HUES64 (cell line): Measurements from ENCODE around the gene USH2A.

Experiments
- H3K27ac ChIP-seq: 2 replicates; pipeline ENCODE4 v1.7.0; 2013; ENCODE audit warnings: low read depth, low read length, inconsistent platforms
- H3K27me3 ChIP-seq: 2 replicates; pipeline ENCODE4 v1.6.1; 2013; ENCODE audit warnings: mild to moderate bottlenecking, low read length; ENCODE audit not compliant: insufficient read depth
- H3K36me3 ChIP-seq: 2 replicates; pipeline ENCODE4 v1.6.1; 2013; ENCODE audit warnings: mild to moderate bottlenecking, low read length; ENCODE audit not compliant: insufficient read depth
- H3K4me1 ChIP-seq: 2 replicates; pipeline ENCODE4 v1.6.1; 2013; ENCODE audit warnings: mild to moderate bottlenecking, low read length, moderate library complexity; ENCODE audit not compliant: insufficient read depth
- H3K4me3 ChIP-seq: 2 replicates; pipeline ENCODE4 v1.5.1; 2013; ENCODE audit warnings: mild to moderate bottlenecking, low read length, moderate library complexity
- H3K9ac ChIP-seq: 2 replicates; pipeline ENCODE4 v1.6.1; 2013; ENCODE audit warnings: mild to moderate bottlenecking, low read depth, low read length
- H3K9me3 ChIP-seq: 2 replicates; pipeline ENCODE4 v1.6.1; 2013; ENCODE audit warnings: low read depth, low read length; ENCODE audit not compliant: insufficient read depth
- WGBS: fragments of 150-250, 120-280 bp; methylation state at CpG from one replicate; pipeline ENCODE4 v1.1.7; 2013; ENCODE audit warnings: missing lambda C conversion rate; 5-methylcytosine and 5-hydroxymethylcytosine counted together

USH2A gene

DNA sequence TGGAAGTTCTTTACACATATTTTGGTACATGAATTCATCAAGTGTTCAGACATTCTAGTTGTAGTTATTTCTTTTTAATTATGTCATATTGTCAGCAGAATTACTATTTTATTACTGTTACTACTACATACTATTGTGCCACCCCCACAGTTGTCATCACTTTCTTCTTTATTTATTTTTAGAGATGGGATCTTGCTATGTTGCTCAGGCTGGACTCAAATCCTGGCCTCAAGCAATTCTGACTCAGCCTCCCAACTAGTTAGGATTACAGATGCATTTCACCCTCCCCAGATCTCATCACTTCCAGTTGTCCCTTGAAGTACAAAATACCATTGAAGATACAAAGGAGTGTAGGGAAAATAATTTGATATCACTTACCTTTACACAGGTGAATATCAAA, 598.2 kb downstream of the USH2A start:
- no peak overlapping the region for H3K9ac ChIP-seq
- H3K27me3 ChIP-seq = no peaks in the 10 kb centered on the region
- H3K27ac ChIP-seq = no peak overlapping the region
- H3K36me3 ChIP-seq = no peaks in the 10 kb centered on the region
- no peaks in the 10 kb centered on the region for H3K4me1 ChIP-seq
- no peaks in the 10 kb centered on the region for H3K9me3 ChIP-seq
- H3K4me3 ChIP-seq = no peak overlapping the region

DNA sequence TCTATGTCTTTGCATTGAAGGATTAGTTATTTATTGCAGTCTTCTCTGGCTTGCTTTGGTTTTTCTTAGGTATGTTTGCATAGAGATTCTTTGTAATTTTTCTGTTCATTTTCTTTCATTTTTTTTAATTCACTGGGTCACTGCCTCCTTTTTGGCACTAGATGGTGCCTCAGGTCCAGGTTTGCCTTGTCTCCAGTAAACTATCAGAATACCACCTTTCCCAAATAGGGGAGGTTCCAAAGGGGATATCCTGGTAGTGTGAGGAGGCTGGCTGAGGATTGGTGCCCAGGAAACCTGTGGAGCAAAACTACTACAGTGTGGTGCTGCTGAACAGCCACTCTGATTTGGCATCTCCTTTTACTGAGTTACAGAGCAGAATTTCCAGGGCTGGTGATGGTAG, 599.0 kb downstream of the USH2A start:
- H3K27ac ChIP-seq = no peak overlapping the region
- no peaks in the 10 kb centered on the region for H3K4me1 ChIP-seq
- no peak overlapping the region for H3K9ac ChIP-seq

DNA sequence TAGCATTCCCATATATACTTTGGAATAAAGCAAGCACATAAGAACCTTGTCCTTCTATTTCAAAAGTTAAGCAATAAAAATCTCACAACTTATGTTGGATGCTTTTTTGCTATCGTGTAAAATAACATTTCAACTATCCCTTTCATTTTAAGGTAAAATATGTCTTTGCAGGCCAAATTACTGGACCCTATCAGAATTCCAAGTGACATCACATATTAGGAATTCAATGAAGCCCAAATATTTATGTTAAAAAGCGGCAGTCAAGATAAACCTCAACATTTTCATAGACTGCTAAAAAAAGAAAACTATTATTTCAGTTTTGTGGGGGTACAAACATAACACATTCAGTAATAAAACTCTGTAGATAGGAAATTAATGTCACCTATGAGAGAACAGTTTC, 604.1 kb downstream of the USH2A start:
- Histone ChIP-seq H3K4me3 (no peak overlapping the region), H3K4me1 (no peaks in the 10 kb centered on the region), H3K9ac (no peak overlapping the region), H3K36me3 (no peaks in the 10 kb centered on the region), H3K9me3 (no peaks in the 10 kb centered on the region), H3K27ac (no peak overlapping the region), H3K27me3 (no peaks in the 10 kb centered on the region)
- WGBS = 100% methylated on average over 1 of the region's 2 CpGs

More for the DNA sequence above, 599.0 kb downstream of the USH2A start:
- Histone ChIP-seq H3K9me3 (no peaks in the 10 kb centered on the region), H3K4me3 (no peak overlapping the region), H3K36me3 (no peaks in the 10 kb centered on the region), H3K27me3 (no peaks in the 10 kb centered on the region)

DNA sequence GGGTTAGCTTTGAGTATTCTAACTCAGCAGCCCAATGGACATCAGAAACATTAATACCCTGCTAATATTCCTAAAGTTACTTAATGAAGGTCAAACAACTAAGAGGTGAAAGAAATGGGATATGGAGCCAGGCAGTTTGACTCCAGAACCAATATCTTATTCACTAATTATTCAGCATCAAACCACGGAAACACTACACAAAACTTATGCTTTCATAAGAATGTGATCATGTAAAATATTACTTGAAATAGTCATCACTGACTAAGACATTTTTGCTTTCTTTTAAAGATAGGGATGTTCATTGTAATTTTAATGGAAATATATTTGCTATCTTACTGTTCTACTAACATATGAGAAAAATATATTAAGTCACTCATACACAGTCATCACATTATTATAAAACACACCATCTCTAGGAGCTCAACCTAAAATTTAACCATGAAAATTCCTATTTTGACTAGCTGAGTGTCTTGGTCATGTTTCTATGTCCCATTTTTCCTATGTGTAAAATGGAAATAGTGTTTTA, 615.3 kb downstream of the USH2A start:
- H3K9me3 ChIP-seq = peaks cover 12% of the 10 kb centered on the region
- no peak overlapping the region for H3K27ac ChIP-seq
- no peaks in the 10 kb centered on the region; the same call in 1 of the 2 replicates for H3K4me1 ChIP-seq
- H3K4me3 ChIP-seq = no peak overlapping the region
- H3K9ac ChIP-seq = no peak overlapping the region
- no peaks in the 10 kb centered on the region for H3K27me3 ChIP-seq
- no peaks in the 10 kb centered on the region for H3K36me3 ChIP-seq
- WGBS = no CpG with 5 or more reads among the region's 1 CpG

DNA sequence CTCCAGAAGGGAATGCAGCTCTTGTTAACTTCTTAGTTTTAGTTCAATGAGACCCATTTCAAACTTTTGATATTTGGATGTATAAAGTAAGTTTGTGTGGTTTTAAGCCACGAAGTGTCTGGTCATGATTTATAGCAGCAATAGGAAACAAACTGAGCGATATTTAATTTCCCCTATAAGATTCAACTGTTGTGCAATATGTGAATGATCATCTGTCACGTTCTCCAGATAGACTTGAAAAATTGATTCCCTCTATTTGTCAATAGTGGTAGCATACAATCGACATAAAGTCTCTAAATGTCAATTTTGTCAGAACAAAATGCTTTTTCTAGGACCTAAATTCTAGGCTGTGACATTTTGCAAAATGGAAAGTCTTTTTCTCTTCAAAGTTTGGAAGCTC, 616.0 kb downstream of the USH2A start:
- Histone ChIP-seq H3K4me1 (no peaks in the 10 kb centered on the region; the same call in 1 of the 2 replicates), H3K9me3 (peaks cover 5% of the 10 kb centered on the region), H3K36me3 (no peaks in the 10 kb centered on the region), H3K4me3 (no peak overlapping the region), H3K27me3 (no peaks in the 10 kb centered on the region), H3K9ac (no peak overlapping the region), H3K27ac (no peak overlapping the region)
- 94% methylated on average over 4 of the region's 4 CpGs for WGBS

DNA sequence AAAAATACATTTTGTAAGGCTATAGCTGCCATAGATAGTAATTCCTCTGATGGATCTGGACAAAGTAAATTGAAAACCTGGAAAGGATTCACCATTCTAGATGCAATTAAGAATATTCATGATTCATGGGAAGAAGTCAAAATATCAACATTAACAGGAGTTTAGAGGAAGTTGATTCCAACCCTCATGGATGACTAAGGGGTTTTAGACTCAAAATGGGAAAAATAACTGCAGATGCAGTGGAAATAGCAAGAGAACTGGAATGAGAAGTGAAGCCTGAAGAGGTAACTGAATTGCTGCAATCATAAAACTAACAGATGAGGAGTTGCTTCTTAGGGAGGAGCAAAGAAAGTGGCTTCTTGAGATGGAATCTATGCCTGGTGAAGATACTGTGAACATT, 625.4 kb downstream of the USH2A start:
- no peak overlapping the region for H3K4me3 ChIP-seq
- H3K9me3 ChIP-seq = no peaks in the 10 kb centered on the region
- H3K27ac ChIP-seq = no peak overlapping the region
- H3K36me3 ChIP-seq = no peaks in the 10 kb centered on the region
- H3K9ac ChIP-seq = no peak overlapping the region
- no peaks in the 10 kb centered on the region for H3K4me1 ChIP-seq
- no peaks in the 10 kb centered on the region for H3K27me3 ChIP-seq

DNA sequence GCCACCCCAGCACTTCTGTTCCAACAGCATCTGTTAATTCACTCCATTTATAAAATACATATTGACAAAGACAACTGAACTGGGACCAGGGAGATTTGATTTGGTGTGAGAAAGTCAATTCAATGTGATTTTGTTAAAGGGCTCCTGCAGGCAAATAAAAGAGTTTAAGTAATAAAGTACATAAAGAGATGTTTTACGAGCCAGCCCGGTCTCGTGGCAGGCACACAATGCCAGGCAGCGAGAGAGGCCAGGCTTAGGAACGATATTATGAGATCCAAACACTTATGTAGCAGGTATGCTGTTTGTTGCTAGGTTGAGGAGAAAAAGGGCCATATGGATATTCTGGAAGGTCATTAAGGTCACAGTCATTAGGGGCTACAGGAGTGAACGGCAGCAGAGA, 629.1 kb downstream of the USH2A start:
- Histone ChIP-seq H3K36me3 (no peaks in the 10 kb centered on the region), H3K27ac (no peak overlapping the region), H3K9ac (no peak overlapping the region), H3K4me3 (no peak overlapping the region), H3K4me1 (no peaks in the 10 kb centered on the region), H3K9me3 (no peaks in the 10 kb centered on the region), H3K27me3 (no peaks in the 10 kb centered on the region)
- 97% methylated on average over 6 of the region's 6 CpGs for WGBS

DNA sequence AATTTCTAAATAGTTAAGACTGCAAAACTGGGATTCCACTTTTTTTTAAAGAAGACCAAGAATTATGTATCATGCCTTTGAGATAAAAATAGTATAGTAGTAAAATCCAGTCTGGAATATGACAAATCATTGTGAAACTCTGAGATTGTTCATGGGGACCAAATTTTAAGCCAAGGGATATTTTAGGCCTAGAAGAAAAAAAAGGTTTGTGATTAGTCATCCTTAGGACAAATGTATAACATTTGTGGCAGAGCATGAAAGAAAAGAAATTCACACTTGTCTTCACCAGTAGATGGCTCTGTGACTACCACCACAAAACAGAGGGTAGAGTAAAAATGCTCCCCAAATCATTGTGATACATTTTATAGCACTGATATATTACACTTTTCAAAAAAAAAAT, 630.1 kb downstream of the USH2A start:
- Histone ChIP-seq H3K9ac (no peak overlapping the region), H3K27me3 (no peaks in the 10 kb centered on the region), H3K36me3 (no peaks in the 10 kb centered on the region), H3K4me1 (no peaks in the 10 kb centered on the region), H3K9me3 (no peaks in the 10 kb centered on the region), H3K4me3 (no peak overlapping the region), H3K27ac (no peak overlapping the region)

DNA sequence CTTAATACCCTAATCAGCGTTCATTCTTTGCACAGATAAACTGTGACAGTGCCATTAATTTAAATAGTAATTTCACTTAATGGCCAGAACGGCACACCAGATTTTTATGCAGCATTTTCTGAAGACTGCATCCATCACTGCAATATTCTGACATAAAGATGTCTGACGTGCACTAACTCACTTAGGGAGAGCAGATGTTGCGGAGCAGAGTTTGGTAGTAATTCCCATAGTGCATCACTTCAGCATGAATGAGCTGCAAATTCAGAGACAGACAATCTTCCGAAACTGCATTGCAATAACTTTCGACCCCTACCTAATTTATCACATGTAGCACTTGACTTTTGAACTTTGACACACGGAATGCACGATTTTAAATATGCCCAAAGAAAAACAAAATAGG, 630.8 kb downstream of the USH2A start:
- Histone ChIP-seq H3K27ac (no peak overlapping the region), H3K4me1 (no peaks in the 10 kb centered on the region), H3K9ac (no peak overlapping the region), H3K27me3 (no peaks in the 10 kb centered on the region), H3K9me3 (no peaks in the 10 kb centered on the region), H3K4me3 (no peak overlapping the region), H3K36me3 (no peaks in the 10 kb centered on the region)
- WGBS = 93% methylated on average over 8 of the region's 8 CpGs

DNA sequence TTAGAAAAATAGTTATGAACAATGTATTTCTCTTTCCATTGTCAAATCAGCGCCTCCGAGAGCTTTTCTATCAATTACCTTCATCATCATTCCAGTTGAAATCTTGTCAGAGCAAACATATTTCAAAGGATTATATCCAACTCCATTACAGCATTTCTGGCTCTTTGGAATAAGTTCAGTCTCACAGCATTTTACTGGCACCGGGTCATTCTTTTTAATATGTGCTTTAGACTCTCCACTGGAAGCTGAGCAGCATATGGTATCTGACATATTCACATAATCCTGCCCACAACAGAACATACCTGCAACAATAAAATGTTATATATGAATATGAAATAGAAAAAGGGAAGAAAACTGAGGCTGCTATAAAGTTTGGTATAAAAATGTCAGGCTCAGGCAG, 633.3 kb downstream of the USH2A start:
- no peaks in the 10 kb centered on the region for H3K27me3 ChIP-seq
- H3K4me1 ChIP-seq = no peaks in the 10 kb centered on the region
- H3K36me3 ChIP-seq = no peaks in the 10 kb centered on the region
- no peak overlapping the region for H3K27ac ChIP-seq
- no peak overlapping the region for H3K4me3 ChIP-seq
- H3K9ac ChIP-seq = no peak overlapping the region
- WGBS = 97% methylated on average over 3 of the region's 3 CpGs
- no peaks in the 10 kb centered on the region for H3K9me3 ChIP-seq

DNA sequence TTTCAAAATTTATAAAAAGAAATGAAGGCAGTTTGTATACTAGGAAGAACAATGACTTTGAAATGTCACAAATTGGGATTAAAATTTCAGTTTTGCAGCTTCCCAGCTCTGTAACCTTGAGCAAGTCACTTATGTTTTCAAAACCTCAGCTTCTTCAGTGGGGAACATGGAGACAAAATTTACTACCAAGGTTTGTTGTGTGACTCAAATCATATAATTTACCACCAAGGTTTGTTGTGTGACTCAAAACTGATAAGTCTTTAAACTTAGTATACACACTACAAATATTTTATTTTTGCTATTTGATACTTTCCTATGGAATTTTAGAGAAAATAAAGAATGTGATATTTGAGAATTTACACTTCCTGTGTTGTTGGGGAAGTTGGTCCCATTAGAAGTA, 636.3 kb downstream of the USH2A start:
- H3K27me3 ChIP-seq = no peaks in the 10 kb centered on the region
- no peak overlapping the region for H3K9ac ChIP-seq
- no peaks in the 10 kb centered on the region for H3K9me3 ChIP-seq
- H3K36me3 ChIP-seq = no peaks in the 10 kb centered on the region
- H3K27ac ChIP-seq = no peak overlapping the region
- no peak overlapping the region for H3K4me3 ChIP-seq
- H3K4me1 ChIP-seq = no peaks in the 10 kb centered on the region

DNA sequence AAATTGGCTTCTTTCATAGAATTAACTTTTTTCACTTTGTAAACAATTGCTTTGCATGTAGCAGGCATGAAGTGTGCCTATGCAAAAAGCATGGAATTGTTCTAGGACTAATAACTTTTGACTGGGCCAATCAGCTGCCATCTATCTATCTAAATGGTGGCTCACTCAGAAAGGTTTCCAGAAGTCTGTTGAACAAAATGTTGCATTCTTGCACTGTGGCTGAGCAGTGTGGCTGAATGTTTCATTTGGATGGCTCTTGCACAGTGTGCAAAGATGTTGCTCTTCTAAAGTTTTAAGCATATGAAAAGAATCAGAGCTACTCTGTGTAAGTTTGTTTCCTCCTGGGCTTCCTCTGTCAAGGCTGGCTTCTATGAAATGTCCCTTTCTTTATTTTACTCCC, 642.6 kb downstream of the USH2A start:
- Histone ChIP-seq H3K27ac (no peak overlapping the region), H3K4me3 (no peak overlapping the region), H3K27me3 (no peaks in the 10 kb centered on the region), H3K4me1 (peaks cover 20% of the 10 kb centered on the region), H3K36me3 (no peaks in the 10 kb centered on the region), H3K9me3 (no peaks in the 10 kb centered on the region), H3K9ac (no peak overlapping the region)
